ENCODE data around the gene MITF.

GRCh38 chr3:69691860-69692259 lies 47.4 kb upstream of the MITF start:
- TF ChIP-seq CTCF (IDR thresholded peaks at IDR 0.05; ENCODE audit: low read depth, low read length, poor library complexity, severe bottlenecking) (no peak), EZH2phosphoT487 (IDR thresholded peaks at IDR 0.05; ENCODE audit: borderline replicate concordance, low read length) (no peak)
